CD14-positive monocyte (primary cell): ENCODE data around the gene MAFF. TPM values are rescaled to one million over a fixed set of nuclear protein-coding genes. Genes with fewer than 3 reads are reported as not detected.
A peak's percentile ranks its signal among the peaks of the same experiment; 100 is the strongest.

Experiments
- DNase-seq, 3 donors: peaks; one replicate each; pipeline ENCODE4 v3.0.0-alpha.2; 2011 to 2022
- H2AFZ ChIP-seq: 2 replicates; pipeline ENCODE4 v1.6.0; 2012; ENCODE audit warnings: mild to moderate bottlenecking, low read depth, low read length, inconsistent platforms; ENCODE audit not compliant: insufficient read depth, poor library complexity, severe bottlenecking
- H3K27ac ChIP-seq, 2 donors: 1 replicate in 1 of 2; 2 replicates in 1 of 2; pipeline ENCODE4 v1.5.1; 2012 to 2013; ENCODE audit warnings: low read length in 2 of 2, control low read depth in 1 of 2, inconsistent platforms in 1 of 2, low read depth in 1 of 2, mild to moderate bottlenecking in 1 of 2
- H3K27me3 ChIP-seq, 2 donors: one replicate each; pipeline versions ENCODE4 v1.6.0 to v1.6.1; 2011 to 2013; ENCODE audit warnings: low read length in 2 of 2; ENCODE audit not compliant: control insufficient read depth in 2 of 2, insufficient read depth in 2 of 2
- H3K36me3 ChIP-seq, 2 donors: replicated peaks in 1 of 2; 1 replicate in 1 of 2; 2 replicates in 1 of 2; pipeline versions ENCODE4 v1.5.1 to v1.6.1; 2012 to 2013; ENCODE audit warnings: low read length in 2 of 2, control low read depth in 1 of 2, inconsistent platforms in 1 of 2, mild to moderate bottlenecking in 1 of 2; ENCODE audit not compliant: insufficient read depth in 2 of 2, control insufficient read depth in 1 of 2
- H3K4me1 ChIP-seq, 2 donors: 1 replicate in 1 of 2; 2 replicates in 1 of 2; pipeline versions ENCODE4 v1.5.1 to v1.6.1; 2012 to 2013; ENCODE audit warnings: low read length in 2 of 2, control low read depth in 1 of 2, inconsistent platforms in 1 of 2, mild to moderate bottlenecking in 1 of 2, moderate library complexity in 1 of 2; ENCODE audit not compliant: insufficient read depth in 2 of 2, control insufficient read depth in 1 of 2
- H3K4me2 ChIP-seq: replicated peaks from 2 replicates; pipeline ENCODE3; 2012; ENCODE audit warnings: low read length, moderate library complexity, mild to moderate bottlenecking; ENCODE audit not compliant: poor library complexity, severe bottlenecking; ENCODE audit errors: extremely low read depth
- H3K4me3 ChIP-seq, 3 experiments: fragments of 200-600 bp in 1 of 3; sonication (generic) in 1 of 3; replicated peaks in 1 of 3; 1 replicate in 2 of 3; 2 replicates in 1 of 3; pipeline ENCODE4 v1.5.1; 2011 to 2013; ENCODE audit warnings: low read length in 3 of 3, mild to moderate bottlenecking in 3 of 3, control low read depth in 2 of 3, low read depth in 2 of 3, inconsistent platforms in 1 of 3, moderate library complexity in 1 of 3
- H3K79me2 ChIP-seq: 2 replicates; pipeline ENCODE4 v1.6.0; 2012; ENCODE audit warnings: mild to moderate bottlenecking, control low read depth, inconsistent platforms, low read length, moderate library complexity; ENCODE audit not compliant: insufficient read depth
- H3K9ac ChIP-seq: 2 replicates; pipeline ENCODE4 v1.6.0; 2017; ENCODE audit warnings: low read length, mild to moderate bottlenecking; ENCODE audit not compliant: insufficient read depth, poor library complexity, severe bottlenecking
- H3K9me3 ChIP-seq, 2 donors: replicated peaks in 1 of 2; 1 replicate in 1 of 2; 2 replicates in 1 of 2; pipeline versions ENCODE4 v1.5.1 to v1.6.1; 2012 to 2013; ENCODE audit warnings: low read length in 2 of 2, control low read depth in 1 of 2; ENCODE audit not compliant: control insufficient read depth in 1 of 2, insufficient read depth in 1 of 2
- H4K20me1 ChIP-seq: 2 replicates; pipeline ENCODE4 v1.6.0; 2012; ENCODE audit warnings: mild to moderate bottlenecking, low read length, control low read depth, moderate library complexity; ENCODE audit not compliant: insufficient read depth
- H3K27ac Mint-ChIP-seq, 7 donors: one replicate each; pipeline ENCODE4 v1.8.0; 2020; ENCODE audit warnings: mild to moderate bottlenecking in 7 of 7, mixed read lengths in 7 of 7, moderate library complexity in 6 of 7, inconsistent platforms in 2 of 7
- H3K27me3 Mint-ChIP-seq, 3 donors: one replicate each; pipeline ENCODE4 v1.8.0; 2021 to 2022; ENCODE audit warnings: low read depth in 3 of 3, mild to moderate bottlenecking in 3 of 3, mixed read lengths in 3 of 3, moderate library complexity in 3 of 3, inconsistent platforms in 1 of 3
- H3K36me3 Mint-ChIP-seq, 2 donors: one replicate each; pipeline ENCODE4 v1.8.0; 2020; ENCODE audit warnings: mixed read lengths in 2 of 2, inconsistent platforms in 1 of 2, mild to moderate bottlenecking in 1 of 2
- H3K4me1 Mint-ChIP-seq: one replicate; pipeline ENCODE4 v1.8.0; 2020; ENCODE audit warnings: mild to moderate bottlenecking, mixed read lengths
- H3K4me3 Mint-ChIP-seq, 2 donors: one replicate each; pipeline ENCODE4 v1.8.0; 2020; ENCODE audit warnings: mild to moderate bottlenecking in 2 of 2, mixed read lengths in 2 of 2, moderate library complexity in 1 of 2
- H3K9me3 Mint-ChIP-seq, 7 donors: one replicate each; pipeline ENCODE4 v1.8.0; 2020 to 2022; ENCODE audit warnings: mixed read lengths in 7 of 7, mild to moderate bottlenecking in 6 of 7, moderate library complexity in 6 of 7, inconsistent platforms in 2 of 7
- WGBS: methylation state at CpG from one replicate; pipeline ENCODE4 v1.1.5; 2013; ENCODE audit warnings: missing lambda C conversion rate; ENCODE audit not compliant: insufficient coverage; 5-methylcytosine and 5-hydroxymethylcytosine counted together
- intact Hi-C, 2 donors: fragments of 100-400 bp; cut with micrococcal nuclease; formaldehyde crosslinking; loops; one replicate each; pipeline versions ENCODE4 v1.15.0 to v1.15.1; 2023
- polyA plus RNA-seq, 3 donors: library from polyadenylated mRNA; depleted of rRNA in 1 of 3; unstranded in 2 of 3; stranded (reverse) in 1 of 3; fragments of 300-500 nt in 2 of 3; fragments of >200 nt in 1 of 3; fragmentation: Illumina TruSeq in 2 of 3; gene quantifications; 1 replicate in 2 of 3; 2 replicates in 1 of 3; pipeline ENCODE4 v1.2.3, GENCODE V29; 2012 to 2021
- TF ChIP-seq, protein P1 (sequence below): fragments of 200-600 bp; IDR thresholded peaks from one replicate; pipeline ENCODE4 v1.8.0; 2022; ENCODE audit warnings: antibody characterized with exemption, mild to moderate bottlenecking

MAFF gene
- polyA plus RNA-seq, 3 donors, result 1.5 to 67.3 (median 2.0) TPM

DNA sequence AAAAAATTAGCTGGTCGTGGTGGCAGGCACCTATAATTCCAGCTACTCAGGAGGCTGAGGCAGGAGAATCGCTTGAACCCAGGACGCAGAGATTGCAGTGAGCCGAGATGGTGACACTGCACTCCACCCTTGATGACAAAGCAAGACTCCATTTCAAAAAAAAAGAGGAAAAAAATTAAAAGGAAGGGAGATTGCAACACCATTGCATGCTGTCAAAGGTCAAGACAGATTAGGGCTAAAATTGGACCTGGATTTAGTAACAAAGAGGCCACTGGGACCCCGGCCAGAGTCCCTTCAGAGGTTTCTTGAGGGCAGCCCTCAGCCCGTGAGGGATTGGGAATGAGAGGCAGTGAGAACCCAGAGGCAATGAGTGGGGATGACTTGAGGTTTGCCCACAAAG lies 8.2 kb upstream of the MAFF start:
- no peaks in the 10 kb centered on the region for H3K36me3 Mint-ChIP-seq
- DNase-seq, result peak; percentile 74 to 84 (median 82)
- H3K9ac ChIP-seq, result peak overlapping the region; percentile 15
- TF ChIP-seq, protein P1, sequence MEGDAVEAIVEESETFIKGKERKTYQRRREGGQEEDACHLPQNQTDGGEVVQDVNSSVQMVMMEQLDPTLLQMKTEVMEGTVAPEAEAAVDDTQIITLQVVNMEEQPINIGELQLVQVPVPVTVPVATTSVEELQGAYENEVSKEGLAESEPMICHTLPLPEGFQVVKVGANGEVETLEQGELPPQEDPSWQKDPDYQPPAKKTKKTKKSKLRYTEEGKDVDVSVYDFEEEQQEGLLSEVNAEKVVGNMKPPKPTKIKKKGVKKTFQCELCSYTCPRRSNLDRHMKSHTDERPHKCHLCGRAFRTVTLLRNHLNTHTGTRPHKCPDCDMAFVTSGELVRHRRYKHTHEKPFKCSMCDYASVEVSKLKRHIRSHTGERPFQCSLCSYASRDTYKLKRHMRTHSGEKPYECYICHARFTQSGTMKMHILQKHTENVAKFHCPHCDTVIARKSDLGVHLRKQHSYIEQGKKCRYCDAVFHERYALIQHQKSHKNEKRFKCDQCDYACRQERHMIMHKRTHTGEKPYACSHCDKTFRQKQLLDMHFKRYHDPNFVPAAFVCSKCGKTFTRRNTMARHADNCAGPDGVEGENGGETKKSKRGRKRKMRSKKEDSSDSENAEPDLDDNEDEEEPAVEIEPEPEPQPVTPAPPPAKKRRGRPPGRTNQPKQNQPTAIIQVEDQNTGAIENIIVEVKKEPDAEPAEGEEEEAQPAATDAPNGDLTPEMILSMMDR, result no peak
- peaks cover 0 to 3% (median 2%) of the 10 kb centered on the region in 3 donors for H3K27me3 Mint-ChIP-seq
- no peaks in the 10 kb centered on the region for H3K79me2 ChIP-seq
- no peaks in the 10 kb centered on the region for H3K9me3 ChIP-seq
- H2AFZ ChIP-seq, result peak overlapping the region; percentile 66
- peaks cover 0 to 5% (median 0%) of the 10 kb centered on the region in 7 donors for H3K9me3 Mint-ChIP-seq
- H3K4me1 ChIP-seq, result peaks cover 22 to 37% of the 10 kb centered on the region in 2 donors
- H3K36me3 ChIP-seq, result no peaks in the 10 kb centered on the region
- no peaks in the 10 kb centered on the region for H4K20me1 ChIP-seq
- H3K4me2 ChIP-seq, result peak overlapping the region; percentile 63
- peak overlapping the region; percentile 52 to 84 for H3K27ac ChIP-seq
- intact Hi-C loops, result no loop called here
- peak overlapping the region; percentile 89 to 97 (median 95) for H3K27ac Mint-ChIP-seq
- peak overlapping the region in 1 of 2 donors; percentile 77 for H3K4me3 Mint-ChIP-seq
- H3K4me3 ChIP-seq, result no peak overlapping the region
- no peaks in the 10 kb centered on the region for H3K27me3 ChIP-seq
- H3K4me1 Mint-ChIP-seq, result peaks cover 31% of the 10 kb centered on the region
- WGBS, result 0% methylated on average over 2 of the region's 6 CpGs

DNA sequence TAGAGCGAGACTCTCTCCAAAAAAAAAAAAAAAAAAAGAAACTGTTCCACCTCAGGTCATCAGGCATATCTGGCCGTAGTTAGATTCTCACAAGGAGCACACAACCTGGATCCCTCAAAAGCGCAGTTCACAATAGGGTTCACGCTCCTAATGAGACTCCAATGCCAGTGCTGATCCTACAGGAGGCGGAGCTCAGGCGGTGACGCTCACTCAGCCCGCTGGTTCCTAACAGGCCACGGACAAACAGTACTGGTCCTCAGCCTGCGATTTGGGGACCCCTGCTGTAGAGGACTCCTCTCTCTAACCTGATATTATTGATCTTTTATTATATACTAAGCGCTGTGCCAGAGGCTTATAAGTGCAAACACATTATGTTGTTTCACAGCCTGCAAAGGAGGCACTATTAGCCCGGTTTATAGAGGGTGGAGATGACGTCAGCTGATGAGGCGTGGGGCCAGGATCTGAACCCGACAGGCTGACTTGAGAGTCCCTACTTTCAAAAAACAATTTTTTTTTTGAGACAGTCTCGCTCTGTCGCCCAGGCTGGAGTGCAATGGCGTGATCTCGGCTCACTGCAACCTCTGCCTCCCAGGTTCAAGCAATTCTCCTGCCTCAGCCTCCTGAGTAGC lies 4.9 kb upstream of the MAFF start:
- no peak overlapping the region for H3K4me3 Mint-ChIP-seq
- Histone ChIP-seq H3K27ac (no peak overlapping the region), H3K4me3 (no peak overlapping the region), H4K20me1 (no peaks in the 10 kb centered on the region), H3K27me3 (no peaks in the 10 kb centered on the region), H3K36me3 (no peaks in the 10 kb centered on the region), H3K9me3 (no peaks in the 10 kb centered on the region), H3K4me1 (peaks cover 27 to 58% of the 10 kb centered on the region in 2 donors), H3K9ac (no peak overlapping the region), H2AFZ (no peak overlapping the region), H3K4me2 (no peak overlapping the region), H3K79me2 (no peaks in the 10 kb centered on the region)
- peaks cover 38% of the 10 kb centered on the region for H3K4me1 Mint-ChIP-seq
- TF ChIP-seq, protein P1, result no peak
- peaks cover 8 to 12% (median 10%) of the 10 kb centered on the region in 3 donors for H3K27me3 Mint-ChIP-seq
- intact Hi-C loops, result no loop called here
- DNase-seq, result no peak
- H3K36me3 Mint-ChIP-seq, result no peaks in the 10 kb centered on the region
- WGBS, result 98% methylated on average over 12 of the region's 19 CpGs
- H3K9me3 Mint-ChIP-seq, result peaks cover 0 to 5% (median 0%) of the 10 kb centered on the region in 7 donors
- no peak overlapping the region for H3K27ac Mint-ChIP-seq
